NCI-H2029 (cell line): ENCODE data around the gene SUDS3.
"Not testable (repeated sequence)": the region's sequence is repeated elsewhere in the genome, so short reads cannot be mapped to it uniquely, and the experiment has no call there.

ENCODE experiments used
- DNase-seq: peaks from one replicate; lab custom pipeline; 2025; lab: John Stamatoyannopoulos, UW

SUDS3 gene, protein sequence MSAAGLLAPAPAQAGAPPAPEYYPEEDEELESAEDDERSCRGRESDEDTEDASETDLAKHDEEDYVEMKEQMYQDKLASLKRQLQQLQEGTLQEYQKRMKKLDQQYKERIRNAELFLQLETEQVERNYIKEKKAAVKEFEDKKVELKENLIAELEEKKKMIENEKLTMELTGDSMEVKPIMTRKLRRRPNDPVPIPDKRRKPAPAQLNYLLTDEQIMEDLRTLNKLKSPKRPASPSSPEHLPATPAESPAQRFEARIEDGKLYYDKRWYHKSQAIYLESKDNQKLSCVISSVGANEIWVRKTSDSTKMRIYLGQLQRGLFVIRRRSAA

DNA sequence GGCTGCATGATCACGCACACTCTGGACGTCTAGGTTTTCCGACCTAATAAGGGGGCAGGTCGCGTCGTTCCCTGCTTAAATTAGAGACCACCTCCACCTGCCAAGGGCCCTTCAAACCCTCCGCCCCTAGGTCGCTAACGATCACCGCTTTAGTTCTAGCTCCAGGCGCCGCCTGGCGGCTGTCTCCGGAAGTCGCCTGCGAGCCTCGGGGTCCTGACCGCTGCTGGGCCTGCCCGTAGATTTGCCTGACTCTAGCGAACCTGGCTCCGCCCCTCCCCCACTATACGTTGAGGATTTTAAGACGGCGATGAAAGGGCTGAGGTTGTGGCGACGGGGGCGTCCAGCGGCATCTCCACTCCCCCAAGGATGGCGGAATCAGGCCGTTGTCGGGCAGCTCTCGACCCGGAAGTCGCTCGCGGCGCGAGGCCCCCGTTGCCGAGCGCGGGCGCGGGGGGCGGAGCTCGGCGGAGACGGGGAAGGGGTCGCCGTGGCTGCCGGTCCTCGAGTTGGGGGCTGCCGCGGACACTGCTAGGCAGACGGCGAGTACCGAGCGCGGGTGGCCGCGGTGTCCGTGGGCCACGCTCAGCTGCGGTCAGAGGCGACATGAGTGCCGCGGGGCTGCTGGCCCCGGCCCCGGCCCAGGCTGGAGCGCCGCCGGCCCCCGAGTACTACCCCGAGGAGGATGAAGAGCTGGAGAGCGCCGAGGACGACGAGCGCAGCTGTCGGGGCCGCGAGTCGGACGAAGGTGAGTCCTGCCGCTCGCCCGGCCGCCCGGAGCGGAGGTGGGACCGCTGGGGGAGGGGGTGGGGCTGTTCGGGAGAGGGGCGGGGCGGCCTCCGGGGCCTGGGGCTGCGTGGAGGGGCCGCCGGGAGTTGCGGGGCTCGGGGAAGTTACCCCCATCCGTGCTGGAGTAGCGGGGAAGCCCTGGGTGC, at the start of gene SUDS3:
Gene SUDS3, plus strand, starts transcription at position 467 of the 932 bp plus-strand sequence. Its CDS starts 137 bp downstream, at position 604.
- peak; percentile 88 for DNase-seq

- no peak for DNase-seq
Measured at GRCh38 chr12:118326991-118327390, 49.4 kb upstream of the SUDS3 start.

- no peak for DNase-seq
Measured at GRCh38 chr12:118327391-118327790, 49.0 kb upstream of the SUDS3 start.

GRCh38 chr12:118328486-118329330, 47.6 kb upstream of the SUDS3 start:
- DNase-seq, result no peak

DNA sequence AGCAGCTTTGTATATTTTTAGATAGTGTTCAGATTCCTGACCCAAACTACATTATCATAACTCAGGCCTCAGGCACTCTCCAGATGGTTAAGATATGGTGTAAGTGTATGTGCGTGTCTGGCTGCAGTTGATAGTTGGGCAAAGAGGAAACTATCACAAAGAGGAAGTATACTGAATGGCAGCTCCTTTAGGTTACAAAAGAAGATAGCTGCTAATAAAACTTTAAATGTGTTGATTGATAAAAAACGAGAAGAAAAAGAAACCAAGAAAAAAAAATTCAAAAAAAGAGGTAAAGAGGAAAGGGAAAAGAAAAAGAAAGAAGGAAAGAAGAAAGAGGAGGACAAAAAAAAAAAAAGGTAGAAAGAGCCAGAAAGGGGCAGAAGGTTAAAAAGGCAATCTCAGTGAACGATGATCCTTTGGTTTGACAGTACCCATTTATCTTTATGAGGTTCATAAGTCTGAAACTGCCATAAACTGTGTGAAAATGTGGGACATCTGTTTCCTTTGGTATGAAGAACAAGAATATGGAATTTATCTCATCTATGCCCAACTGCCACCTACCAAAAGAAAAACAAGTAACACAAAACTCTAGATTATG, 45.8 kb upstream of the SUDS3 start:
- no peak for DNase-seq

DNA sequence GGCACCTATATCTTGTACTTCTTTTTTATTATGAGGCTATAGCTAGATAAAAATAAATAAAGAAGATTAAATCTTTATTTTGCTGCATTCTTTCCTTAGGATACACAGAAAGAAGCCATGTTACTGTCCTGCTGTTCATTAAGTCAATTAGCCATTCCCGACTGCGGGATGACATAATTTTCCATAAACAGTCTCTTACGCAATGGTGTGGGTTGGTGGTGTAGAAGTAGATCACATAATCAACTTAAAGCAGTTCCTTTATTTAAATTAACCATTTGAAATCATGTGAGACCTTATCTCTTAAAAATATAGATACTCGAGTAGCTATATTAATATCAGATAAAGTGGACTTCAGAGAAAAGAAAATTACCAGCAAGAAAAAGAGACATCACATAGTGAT, 43.8 kb upstream of the SUDS3 start:
- DNase-seq, result no peak

GRCh38 chr12:118334241-118334640, 42.1 kb upstream of the SUDS3 start:
- DNase-seq, result no peak

DNA sequence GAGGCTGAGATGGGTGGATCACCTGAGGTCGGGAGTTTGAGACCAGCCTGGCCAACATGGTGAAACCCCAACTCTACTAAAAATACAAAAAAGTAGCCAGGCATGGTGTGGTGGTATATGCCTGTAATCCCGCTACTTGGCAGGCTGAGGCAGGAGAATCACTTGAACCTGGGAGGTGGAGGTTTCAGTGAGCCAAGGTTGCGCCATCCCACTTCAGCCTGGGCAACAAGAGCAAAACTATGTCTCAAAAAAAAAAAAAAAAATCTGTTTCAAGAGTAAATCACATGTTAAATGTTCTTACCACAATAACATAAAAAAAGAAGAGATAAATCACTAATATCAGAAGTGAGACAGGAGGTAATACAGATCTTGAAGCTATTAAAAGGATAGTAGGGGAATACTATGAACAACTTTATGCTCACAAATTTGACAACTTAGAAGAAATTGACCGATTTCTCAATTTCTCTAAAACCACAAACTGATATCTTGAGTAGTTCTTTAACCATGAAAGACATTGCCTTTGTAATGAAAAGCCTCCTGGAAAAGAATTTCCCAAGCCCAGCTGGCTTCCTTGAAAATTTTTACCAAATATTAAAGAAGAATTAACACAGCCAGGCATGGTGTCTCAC, 41.3 kb upstream of the SUDS3 start:
- no peak for DNase-seq

GRCh38 chr12:118336123-118336522, 40.2 kb upstream of the SUDS3 start:
- DNase-seq, result no peak

DNA sequence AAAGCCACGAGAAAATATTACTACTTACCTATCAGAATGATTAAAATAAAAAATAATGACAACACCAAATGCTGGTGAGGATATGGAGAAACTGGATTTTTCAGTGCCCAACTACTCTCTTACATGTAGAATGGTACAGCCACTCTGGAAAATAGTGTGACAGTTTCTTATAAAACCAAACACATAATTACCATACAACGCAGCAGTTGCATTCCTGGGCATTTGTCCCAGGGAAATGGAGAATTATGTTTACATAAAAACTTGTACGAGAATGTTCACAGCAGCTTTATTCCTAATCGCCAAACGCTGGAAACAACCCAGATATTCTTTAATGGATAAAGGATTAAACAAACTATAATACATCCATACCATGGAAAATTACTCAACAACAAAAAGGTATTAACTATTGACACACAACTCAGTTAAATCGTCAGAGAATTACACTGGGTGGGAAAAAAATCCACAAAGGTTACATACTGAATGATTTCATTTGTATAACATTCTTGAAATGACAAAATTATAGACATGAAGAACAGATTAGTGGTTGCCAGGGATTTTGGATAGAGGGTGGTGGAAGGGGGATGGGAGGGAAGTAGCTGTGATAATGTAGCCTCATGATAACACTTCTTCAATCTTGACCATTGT, 39.0 kb upstream of the SUDS3 start:
- no peak for DNase-seq

DNA sequence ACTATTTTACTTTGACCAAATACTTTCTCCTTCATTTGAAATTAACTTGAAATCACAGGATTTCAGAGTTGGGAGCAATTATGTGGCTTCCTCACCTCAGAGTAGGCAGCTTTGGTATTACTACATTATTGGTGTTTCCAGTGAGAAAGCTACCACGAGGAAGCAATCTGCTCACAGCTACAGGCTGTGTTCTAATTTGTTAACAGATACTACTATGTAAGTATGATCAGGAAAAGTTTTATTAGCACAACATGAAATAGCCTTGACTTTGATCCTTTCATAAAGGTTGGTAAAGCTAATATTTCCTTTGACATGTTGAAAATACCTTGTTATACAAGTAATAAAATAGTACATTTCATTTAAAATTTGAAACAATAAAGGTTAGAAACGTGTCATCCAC, 34.3 kb upstream of the SUDS3 start:
- DNase-seq, result no peak

DNA sequence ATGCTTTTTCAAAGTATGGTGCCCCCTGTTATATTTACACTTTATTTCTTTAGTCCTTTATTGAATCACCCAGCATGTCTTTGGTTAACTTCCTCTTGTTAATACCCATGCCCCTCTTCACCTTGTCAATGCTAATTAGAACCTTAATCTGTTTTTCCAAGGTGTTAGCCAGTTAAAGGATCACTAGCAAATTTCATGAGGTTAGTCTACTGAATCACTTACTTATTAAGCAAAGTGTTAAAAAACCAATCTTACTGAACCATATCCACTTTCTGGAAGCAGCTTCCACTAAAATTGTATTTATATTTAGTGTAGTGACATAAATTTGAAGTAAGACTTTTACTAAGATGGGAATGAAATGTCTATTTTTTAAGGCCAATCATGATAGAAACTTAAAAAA, 31.5 kb upstream of the SUDS3 start:
- no peak for DNase-seq

- DNase-seq, result no peak
Measured at GRCh38 chr12:118345355-118345754, 31.0 kb upstream of the SUDS3 start.

- DNase-seq, result no peak
Measured at GRCh38 chr12:118346895-118347294, 29.5 kb upstream of the SUDS3 start.

DNA sequence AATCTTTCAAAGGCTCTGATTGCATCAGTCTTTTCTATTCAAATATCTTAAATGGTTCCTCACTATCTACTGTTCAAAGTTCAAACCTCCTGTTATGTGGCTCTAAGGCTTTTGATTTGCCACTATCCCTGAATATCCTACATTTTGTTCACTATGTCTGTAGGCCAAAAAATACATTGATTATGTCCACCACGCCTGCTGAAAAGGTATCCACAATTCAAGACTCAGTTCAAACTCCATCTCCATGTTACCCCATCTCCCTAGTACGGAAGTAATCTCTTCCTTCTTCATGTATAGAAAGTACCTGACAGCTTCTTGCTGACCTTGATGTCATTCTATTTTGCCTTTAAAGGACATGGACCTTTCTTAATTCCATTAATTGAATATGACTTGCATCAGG, 28.4 kb upstream of the SUDS3 start:
- DNase-seq, result no peak

DNA sequence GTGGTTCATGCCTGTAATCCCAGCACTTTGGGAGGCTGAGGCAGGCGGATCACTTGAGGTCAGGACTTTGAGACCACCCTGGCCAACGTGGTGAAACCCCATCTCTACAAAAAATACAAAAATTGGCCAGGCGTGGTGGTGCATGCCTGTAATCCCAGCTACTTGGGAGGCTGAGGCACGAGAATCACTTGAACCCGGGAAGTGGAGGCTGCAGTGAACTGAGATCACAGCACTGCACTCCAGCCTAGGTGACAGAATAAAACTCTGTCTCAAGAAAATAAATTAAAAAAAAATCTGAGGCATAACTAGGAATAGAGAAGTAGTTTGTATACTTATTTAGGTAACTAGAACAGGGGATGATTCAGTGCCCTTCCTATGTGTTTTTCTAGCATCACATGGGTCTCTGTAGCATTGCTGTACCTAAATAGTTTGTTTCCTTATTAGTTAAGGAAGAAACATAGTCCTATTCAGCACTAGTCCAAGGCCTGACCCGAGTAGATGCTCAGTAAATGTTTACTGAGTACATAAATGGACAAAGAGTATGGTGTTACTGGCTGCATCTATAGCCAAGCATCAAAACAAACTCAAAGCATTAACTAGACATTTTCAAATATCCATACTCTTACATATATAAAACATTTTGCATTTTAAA, 25.3 kb upstream of the SUDS3 start:
- no peak for DNase-seq

GRCh38 chr12:118353721-118354120, 22.6 kb upstream of the SUDS3 start:
- DNase-seq, result no peak

GRCh38 chr12:118354503-118354902, 21.9 kb upstream of the SUDS3 start:
- not testable (repeated sequence) for DNase-seq

GRCh38 chr12:118354903-118355302, 21.5 kb upstream of the SUDS3 start:
- DNase-seq, result no peak

DNA sequence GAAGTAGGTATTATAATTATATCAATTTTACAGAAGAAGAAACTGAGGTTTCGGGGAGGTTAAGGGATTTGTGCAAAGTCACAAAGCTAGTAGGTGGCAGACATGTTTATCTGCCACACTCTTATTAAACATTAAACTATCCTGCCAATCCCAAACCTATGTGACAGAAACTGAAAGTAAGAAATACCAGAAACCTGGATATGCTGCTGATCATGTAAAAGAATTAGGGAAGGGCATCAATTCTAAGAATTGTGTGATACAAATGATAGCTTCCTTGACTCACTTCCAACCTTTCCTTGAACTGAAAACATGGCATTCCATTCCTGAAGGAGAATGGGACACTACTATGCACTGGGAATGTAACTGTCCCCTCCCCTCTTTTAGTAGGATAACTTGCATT, 20.5 kb upstream of the SUDS3 start:
- no peak for DNase-seq
